HG02642 (cell line): ENCODE measurements around the gene GPR173.

Source experiments
- ATAC-seq: cut with Tn5 transposase; IDR thresholded peaks from one replicate; pipeline ENCODE4 v1.9.1; 2021; ENCODE audit warnings: mild to moderate bottlenecking; ENCODE audit not compliant: unreplicated experiment, poor library complexity

Gene GPR173

DNA sequence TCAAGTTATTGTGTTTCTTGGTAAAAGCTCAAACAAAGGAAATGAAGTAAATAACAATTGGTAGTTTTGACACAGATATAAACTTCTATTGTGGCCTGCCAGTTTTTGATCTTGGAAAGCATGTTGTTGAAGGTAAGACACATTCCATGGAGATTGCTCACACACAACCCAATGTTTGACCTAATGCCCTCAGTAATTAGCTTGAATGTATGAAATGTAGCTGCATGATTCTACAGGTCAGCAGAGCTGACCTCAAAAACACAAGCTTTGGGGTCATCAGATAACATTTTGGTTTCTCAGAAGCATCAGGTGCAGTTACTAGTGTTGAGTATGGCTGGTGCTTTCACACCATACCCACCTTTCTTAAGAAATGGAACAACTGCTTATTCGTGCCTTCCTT lies 16.5 kb downstream of the GPR173 start:
- ATAC-seq, result no peak

DNA sequence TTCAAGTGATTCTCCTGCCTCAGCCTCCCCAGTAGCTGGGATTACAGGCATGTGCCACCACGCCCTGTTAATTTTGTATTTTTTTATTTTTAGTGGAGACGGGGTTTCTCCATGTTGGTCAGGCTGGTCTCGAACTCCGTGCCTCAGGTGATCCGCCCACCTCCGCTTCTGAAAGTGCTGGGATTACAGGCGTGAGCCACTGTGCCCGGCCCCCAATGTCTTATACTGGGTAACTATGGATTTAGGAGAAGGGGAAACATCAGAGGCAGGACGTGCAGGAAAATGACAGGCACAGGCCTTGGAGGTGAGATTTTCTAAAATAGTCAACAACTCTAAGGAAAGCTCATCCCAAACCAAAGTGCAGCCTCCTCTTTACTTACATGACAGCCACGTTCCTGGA lies 22.5 kb downstream of the GPR173 start:
- ATAC-seq, result no peak

DNA sequence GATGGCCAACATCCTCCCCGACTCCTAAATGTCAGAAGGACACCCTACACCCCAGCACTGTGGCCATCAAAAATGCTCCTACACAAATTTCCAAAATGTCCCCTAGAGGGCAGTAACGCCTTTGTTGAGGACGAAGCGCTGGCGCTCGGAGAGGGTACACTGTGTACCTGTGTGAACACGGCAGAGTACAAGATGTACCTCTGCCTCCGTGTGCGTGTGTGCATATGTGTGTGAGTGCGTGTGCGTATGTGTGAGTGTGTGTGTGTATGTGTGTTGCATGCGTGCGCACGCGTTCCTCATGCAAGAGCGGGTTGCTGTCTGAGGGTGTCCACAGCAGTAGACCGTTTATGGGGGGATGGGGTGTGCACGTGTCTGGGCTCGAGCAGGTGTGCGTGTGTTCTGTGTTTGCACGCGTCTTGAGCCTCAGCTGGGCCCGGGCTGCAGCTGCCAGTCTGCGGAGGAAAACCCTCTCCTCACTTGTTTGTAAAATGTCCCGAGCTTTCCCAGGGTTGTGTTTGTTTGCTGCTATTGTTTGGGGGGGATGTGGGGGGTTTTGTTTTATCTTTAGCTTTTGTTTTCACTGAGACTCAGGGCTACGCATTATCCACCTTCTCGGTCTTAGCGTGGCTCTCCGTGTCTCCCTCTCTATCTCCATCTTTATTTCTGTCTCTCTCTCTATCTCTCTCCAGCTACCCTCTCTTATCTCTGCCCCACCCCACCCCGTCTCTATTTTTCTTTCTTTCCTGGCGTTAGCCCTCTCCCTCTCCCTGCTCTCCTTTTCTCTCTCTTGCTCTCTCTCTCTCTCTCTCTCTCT lies 23.2 kb downstream of the GPR173 start:
- peak; percentile 84 for ATAC-seq

DNA sequence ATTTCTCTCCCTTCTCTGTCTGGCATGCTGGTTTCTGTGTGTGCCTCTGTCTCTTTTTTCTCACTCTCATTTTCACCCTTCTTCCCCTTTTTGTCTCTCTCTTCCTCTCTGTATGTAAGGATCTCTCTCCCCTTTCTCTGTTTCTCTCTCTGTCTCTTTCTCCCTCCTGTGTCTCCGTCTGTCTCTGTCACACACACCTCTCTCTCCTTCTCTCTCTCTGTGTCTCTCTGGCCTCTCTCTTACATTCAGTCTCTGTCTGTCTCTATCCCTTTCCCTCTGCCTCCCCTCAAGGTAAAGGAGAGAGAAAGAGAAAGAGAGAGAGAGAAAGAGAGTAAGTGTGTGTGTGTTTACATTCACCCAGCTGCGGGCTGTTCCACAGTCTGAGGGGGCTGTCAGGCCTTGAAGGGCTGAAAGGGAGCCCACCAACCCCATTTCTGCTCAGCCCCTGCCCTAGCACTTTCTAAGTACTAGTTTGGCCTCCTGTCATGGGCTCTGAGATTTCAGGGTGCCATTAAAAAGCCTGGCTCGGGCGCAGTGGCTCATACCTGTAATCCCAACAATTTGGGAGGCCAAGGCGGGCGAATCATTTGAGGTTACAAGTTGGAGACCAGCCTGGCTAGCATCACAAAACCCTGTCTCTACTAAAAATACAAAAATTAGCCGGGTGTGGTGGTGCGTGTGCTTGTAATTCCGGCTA lies 24.0 kb downstream of the GPR173 start:
- peak; percentile 31 for ATAC-seq

DNA sequence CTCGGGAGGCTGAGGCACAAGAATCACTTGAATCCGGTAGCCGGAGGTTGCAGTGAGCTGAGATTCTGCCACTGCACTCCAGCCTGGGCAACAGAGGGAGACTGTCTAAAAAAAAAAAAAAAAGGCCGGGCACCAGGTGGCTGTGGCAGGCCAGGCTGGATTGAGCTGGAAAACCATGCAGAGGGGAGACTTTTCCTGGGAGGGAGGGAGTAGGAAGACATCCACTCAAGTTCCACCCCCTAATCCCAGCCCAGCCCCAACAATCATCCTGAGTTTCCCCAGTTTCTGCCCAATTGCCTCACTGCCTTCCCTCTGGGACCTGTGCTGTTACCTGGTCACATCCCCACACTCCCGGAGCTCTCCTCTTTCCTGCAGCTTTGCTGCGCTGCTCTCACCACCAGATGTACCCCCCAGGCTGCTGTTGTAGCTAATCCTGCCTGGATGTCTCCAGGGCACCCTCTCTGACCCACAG lies 24.6 kb downstream of the GPR173 start:
- no peak for ATAC-seq

DNA sequence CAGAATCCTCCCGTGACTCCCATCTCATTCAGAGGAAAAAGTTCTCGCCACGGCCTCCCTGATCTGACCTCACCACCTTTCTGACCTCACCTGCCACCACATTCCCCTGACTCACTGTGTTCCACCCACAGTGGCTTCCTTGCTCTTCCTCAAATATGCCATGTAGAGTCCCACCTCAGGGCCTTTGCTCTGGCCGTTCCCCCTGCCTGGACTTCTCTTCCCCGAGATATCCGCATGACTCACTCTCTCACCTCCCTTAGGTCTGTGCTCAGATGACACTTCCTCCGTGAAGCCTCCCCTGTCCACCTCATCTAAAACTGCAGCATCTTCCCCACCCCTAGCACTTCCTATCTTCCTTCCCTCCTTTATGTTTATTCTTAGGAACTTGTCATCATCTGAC lies 26.4 kb downstream of the GPR173 start:
- ATAC-seq, result no peak

DNA sequence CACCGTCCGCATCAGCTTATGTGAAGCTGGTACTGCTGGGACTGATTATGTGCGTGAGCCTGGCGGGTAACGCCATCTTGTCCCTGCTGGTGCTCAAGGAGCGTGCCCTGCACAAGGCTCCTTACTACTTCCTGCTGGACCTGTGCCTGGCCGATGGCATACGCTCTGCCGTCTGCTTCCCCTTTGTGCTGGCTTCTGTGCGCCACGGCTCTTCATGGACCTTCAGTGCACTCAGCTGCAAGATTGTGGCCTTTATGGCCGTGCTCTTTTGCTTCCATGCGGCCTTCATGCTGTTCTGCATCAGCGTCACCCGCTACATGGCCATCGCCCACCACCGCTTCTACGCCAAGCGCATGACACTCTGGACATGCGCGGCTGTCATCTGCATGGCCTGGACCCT lies 28.1 kb downstream of the GPR173 start:
- ATAC-seq, result no peak

DNA sequence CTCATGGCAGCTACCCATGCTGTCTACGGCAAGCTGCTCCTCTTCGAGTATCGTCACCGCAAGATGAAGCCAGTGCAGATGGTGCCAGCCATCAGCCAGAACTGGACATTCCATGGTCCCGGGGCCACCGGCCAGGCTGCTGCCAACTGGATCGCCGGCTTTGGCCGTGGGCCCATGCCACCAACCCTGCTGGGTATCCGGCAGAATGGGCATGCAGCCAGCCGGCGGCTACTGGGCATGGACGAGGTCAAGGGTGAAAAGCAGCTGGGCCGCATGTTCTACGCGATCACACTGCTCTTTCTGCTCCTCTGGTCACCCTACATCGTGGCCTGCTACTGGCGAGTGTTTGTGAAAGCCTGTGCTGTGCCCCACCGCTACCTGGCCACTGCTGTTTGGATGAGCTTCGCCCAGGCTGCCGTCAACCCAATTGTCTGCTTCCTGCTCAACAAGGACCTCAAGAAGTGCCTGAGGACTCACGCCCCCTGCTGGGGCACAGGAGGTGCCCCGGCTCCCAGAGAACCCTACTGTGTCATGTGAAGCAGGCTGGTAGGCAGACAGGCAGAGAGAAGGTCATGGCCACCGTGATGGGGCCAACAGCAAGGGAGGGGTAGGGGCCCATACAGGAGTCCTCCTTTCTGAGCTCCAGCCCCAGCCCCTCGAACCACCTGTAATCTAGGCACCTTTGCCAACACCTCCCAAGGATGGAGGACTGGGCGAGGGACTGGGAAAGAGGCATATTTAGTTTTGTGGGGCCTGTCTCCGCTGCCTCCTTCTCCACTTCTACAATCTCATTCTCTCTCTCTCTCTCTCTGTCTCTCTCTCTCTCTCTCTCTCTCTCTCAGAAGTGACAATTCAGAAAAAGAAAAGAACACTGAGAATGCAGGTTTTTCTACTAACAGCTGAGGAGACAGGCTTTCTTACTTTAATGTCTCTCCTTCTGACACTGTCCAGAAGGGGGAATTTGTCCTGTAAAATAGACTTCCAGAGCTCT lies 28.9 kb downstream of the GPR173 start:
- no peak for ATAC-seq

DNA sequence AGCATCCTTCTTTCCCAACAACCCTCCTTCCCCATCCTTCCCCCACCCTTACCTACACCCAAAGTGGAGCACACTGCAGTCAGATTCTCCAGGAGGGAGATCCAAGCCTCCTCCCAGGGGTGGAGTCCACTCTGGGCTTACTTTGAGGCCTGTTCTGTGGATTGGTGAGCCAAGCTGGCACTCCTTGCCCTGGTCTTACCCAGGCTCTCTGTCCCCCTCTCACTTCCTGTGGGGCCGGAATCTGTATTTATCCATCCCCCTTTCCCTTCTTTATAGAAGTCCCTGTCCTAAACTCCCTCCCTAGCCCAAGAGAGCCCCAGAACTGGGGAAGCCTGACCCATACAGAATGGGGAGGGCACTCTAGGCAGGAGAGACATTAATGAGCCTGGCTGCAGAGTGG lies 30.4 kb downstream of the GPR173 start:
- ATAC-seq, result no peak

DNA sequence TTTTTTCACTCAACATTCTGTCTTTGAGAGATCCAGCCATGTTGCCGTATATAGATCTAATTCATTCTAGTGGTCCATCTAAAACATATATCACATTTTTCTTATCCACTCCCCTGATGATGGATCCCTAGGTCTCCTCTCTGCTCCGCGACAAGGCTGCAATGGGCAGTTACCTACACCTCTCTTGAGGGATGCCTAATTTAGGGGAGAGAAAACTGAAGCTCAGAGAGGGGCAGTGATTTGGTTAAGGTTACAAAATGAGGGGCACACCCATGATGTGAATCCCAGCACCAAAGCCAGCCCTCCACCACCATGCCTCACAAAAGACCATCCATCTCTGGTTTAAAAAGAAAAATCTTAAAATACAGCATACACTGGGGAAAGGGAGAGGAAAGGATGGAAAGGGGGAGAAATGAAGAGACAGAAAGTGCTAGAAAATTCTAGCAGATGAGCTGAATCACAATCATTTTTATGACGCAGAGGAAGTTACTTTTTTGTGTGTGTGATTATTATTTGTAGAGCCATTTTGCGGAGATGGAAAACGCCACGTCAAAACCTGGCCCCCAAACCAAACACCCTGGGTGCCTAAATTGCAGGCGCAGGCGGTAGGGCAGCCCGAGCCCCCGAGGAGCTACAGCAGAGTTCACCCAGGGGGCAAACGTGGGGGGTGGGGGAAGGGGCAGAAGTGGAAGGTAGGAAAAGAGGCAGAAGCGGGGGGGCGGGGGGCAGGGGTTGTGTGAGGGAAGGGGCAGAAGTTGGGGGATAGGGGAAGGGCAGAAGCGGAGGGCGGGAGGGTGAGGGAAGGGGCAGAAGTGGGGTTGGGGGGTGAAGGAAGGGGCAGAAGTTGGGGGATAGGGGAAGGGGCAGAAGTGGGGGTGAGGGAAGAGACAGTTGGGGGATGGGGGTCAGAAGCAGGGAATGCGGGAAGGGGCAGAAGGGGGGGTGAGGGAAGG lies 32.3 kb downstream of the GPR173 start:
- ATAC-seq, result no peak

DNA sequence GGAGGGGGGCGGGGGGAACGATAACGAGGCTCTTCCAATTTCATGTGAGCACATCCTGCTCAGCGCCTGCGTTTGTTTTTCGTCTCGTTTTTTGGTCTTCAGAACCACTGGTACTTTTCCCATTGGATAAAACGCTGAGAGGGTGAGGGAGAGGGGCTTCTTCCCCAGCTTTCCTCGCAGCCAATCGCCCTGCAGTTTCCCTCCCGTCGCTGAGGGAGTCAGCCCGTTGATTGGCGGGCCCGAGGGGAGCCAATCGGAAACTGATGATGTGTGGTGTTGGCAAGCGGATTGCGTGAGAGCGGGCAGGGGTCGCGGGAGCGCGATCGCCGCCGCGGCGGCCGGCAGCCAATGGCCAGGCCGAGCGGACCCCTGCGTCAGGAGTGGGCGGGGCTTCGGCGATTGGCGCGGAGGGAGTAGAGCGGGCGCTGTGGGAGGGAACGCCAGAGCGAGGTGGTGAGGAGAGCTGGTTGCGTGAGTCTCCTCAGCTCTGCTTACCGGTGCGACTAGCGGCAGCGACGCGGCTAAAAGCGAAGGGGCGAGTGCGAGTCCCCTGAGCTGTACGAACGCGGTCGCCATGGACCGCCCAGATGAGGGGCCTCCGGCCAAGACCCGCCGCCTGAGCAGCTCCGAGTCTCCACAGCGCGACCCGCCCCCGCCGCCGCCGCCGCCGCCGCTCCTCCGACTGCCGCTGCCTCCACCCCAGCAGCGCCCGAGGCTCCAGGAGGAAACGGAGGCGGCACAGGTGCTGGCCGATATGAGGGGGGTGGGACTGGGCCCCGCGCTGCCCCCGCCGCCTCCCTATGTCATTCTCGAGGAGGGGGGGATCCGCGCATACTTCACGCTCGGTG lies 33.6 kb downstream of the GPR173 start, which contains the start of gene TSPYL2:
TSPYL2 (plus strand) TSS at position 443 of the 848 bp plus-strand sequence; CDS start at position 575, 132 bp downstream.
- ATAC-seq, result peak; percentile 95

DNA sequence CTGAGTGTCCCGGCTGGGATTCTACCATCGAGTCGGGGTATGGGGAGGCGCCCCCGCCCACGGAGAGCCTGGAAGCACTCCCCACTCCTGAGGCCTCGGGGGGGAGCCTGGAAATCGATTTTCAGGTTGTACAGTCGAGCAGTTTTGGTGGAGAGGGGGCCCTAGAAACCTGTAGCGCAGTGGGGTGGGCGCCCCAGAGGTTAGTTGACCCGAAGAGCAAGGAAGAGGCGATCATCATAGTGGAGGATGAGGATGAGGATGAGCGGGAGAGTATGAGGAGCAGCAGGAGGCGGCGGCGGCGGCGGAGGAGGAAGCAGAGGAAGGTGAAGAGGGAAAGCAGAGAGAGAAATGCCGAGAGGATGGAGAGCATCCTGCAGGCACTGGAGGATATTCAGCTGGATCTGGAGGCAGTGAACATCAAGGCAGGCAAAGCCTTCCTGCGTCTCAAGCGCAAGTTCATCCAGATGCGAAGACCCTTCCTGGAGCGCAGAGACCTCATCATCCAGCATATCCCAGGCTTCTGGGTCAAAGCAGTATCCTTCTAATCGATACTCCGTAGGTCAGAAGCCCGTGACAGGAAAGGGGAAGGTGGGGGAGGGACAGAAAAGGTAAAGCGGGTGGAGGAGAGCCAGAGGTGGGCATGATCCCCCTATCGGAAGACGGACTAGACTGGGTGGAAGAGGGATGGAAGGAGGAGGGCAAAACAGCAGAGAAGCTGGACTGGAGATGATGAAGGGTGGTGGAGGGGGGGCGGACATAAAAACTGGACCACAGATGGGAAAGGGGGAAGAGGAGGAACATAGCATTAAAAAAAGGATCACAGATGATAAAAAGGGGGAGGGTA lies 34.4 kb downstream of the GPR173 start:
- ATAC-seq, result no peak

DNA sequence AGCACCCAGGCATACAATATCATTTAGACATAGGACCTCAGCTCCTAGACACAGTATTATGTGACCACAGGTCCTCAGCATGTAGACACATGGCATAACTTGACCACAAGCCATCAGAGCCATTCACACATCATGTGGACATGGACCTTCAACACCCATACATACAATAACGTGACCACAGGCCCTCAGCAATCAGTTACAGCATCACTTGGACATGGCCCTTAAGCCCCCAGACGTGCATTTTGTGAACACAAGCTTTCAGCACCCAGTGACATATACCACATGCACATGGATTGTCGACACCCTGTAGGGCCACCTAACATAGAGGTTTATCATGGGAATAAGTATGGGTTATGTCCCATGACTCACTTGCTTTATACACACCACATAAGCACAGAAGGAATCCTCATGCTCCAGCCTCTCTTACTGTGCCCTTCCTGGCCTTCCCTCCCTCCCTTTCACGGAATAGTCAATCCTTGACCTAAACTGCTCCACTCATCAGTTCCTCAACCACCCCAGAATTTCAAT lies 35.5 kb downstream of the GPR173 start:
- no peak for ATAC-seq

DNA sequence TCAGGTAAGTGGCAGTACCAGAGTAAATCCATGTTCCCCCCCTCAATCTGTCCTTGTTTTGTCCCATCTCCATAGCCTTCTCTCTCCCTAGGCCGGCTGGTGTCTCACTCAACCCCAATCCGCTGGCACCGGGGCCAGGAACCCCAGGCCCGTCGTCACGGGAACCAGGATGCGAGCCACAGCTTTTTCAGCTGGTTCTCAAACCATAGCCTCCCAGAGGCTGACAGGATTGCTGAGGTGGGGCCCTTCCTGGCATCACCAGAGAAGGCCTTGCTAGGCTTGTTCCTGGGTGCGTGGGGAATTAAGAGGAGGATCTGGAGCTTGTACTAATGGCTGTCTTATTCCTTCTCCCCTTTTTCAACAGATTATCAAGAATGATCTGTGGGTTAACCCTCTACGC lies 36.3 kb downstream of the GPR173 start:
- no peak for ATAC-seq

DNA sequence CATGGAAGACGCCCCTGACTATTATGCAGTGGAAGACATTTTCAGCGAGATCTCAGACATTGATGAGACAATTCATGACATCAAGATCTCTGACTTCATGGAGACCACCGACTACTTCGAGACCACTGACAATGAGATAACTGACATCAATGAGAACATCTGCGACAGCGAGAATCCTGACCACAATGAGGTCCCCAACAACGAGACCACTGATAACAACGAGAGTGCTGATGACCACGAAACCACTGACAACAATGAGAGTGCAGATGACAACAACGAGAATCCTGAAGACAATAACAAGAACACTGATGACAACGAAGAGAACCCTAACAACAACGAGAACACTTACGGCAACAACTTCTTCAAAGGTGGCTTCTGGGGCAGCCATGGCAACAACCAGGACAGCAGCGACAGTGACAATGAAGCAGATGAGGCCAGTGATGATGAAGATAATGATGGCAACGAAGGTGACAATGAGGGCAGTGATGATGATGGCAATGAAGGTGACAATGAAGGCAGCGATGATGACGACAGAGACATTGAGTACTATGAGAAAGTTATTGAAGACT lies 37.2 kb downstream of the GPR173 start:
- no peak for ATAC-seq

DNA sequence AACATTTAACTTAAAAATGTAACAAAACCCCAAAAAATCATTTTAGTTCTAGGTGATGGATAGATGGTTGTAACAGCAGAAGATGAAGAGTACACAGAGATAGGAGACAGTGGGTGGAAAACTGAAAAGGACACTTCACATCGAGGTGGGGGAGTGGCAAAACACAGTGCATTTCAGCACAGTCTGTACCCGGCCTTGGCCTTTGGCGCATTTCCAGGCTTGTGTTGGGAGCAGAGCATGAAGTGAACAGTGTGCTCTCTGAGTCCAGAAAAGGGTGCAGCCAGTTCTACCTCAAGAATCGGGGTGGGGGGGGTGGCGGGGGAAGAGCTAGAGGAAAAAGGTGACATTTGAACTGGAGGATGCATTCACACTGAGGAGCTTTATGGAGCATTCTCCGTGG lies 37.9 kb downstream of the GPR173 start:
- no peak for ATAC-seq

DNA sequence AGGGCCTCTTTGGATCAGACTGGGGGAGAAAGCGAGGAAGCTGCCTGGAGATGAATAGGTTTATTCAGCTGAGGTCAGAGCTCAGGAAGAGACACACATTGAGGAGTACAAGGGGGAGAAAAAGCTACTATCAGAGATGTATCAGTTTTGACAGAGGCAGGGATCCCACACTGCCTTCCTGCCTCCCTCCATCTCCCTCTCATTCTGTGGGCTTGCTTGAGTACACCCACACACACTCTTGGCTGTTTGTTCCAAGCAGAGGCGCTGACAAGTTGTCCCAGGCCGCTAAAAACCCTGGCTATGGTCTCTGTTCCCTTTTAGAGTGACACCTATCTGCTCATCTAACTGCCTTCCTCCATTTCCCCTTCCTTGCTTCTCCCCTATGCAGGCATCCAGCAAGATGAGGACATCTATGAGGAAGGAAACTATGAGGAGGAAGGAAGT lies 38.8 kb downstream of the GPR173 start:
- no peak for ATAC-seq
